ENCODE data around the gene FILIP1.
A peak's percentile ranks its signal among the peaks of the same experiment; 100 is the strongest.

The FILIP1 gene

GRCh38 chr6:75246386-75246785 is 247.2 kb downstream of the FILIP1 start:
- H3K4me1 ChIP-seq (ENCODE audit: insufficient read depth, insufficient read length), result no peaks in the 10 kb centered on the region
- no peak overlapping the region for H3K9ac ChIP-seq (ENCODE audit: insufficient read length, low read depth)
- no peaks in the 10 kb centered on the region for H3K27me3 ChIP-seq (ENCODE audit: insufficient read depth, insufficient read length)
- no peaks in the 10 kb centered on the region for H3K9me3 ChIP-seq (ENCODE audit: insufficient read depth, low read length)
- H3K4me3 ChIP-seq (ENCODE audit: insufficient read length, low read depth), result no peak overlapping the region
- TF ChIP-seq ZNF274 (IDR thresholded peaks at IDR 0.05; ENCODE audit: low read depth, low read length), result no peak
- TF ChIP-seq YY1 (IDR thresholded peaks at IDR 0.05; ENCODE audit: insufficient read depth, insufficient read length), result no peak
- TF ChIP-seq SUZ12 (IDR thresholded peaks at IDR 0.05; ENCODE audit: extremely low read depth, insufficient read depth, insufficient read length), result no peak
- no peak for DNase-seq (ENCODE audit: low read depth, low spot score)
- peaks cover 1% of the 10 kb centered on the region for H3K36me3 ChIP-seq (ENCODE audit: insufficient read depth, insufficient read length, low read length)

- Histone ChIP-seq H3K4me3 (ENCODE audit: insufficient read length, low read depth) (peak overlapping the region; percentile 69), H3K9me3 (ENCODE audit: insufficient read depth, low read length) (no peaks in the 10 kb centered on the region), H3K36me3 (ENCODE audit: insufficient read depth, insufficient read length, low read length) (peaks cover 23% of the 10 kb centered on the region), H3K9ac (ENCODE audit: insufficient read length, low read depth) (peak overlapping the region; percentile 87), H3K27me3 (ENCODE audit: insufficient read depth, insufficient read length) (no peaks in the 10 kb centered on the region), H3K4me1 (ENCODE audit: insufficient read depth, insufficient read length) (no peaks in the 10 kb centered on the region)
- TF ChIP-seq ZNF274 (IDR thresholded peaks at IDR 0.05; ENCODE audit: low read depth, low read length), result no peak
- TF ChIP-seq SUZ12 (IDR thresholded peaks at IDR 0.05; ENCODE audit: extremely low read depth, insufficient read depth, insufficient read length), result no peak
- no peak for TF ChIP-seq YY1 (IDR thresholded peaks at IDR 0.05; ENCODE audit: insufficient read depth, insufficient read length)
- DNase-seq (ENCODE audit: low read depth, low spot score), result no peak
Observed at GRCh38 chr6:75244063-75244584, 249.5 kb downstream of the FILIP1 start.

- Histone ChIP-seq H3K9me3 (ENCODE audit: insufficient read depth, low read length) (no peaks in the 10 kb centered on the region), H3K4me1 (ENCODE audit: insufficient read depth, insufficient read length) (no peaks in the 10 kb centered on the region), H3K27me3 (ENCODE audit: insufficient read depth, insufficient read length) (no peaks in the 10 kb centered on the region), H3K4me3 (ENCODE audit: insufficient read length, low read depth) (peak within 1 kb of the TSS; percentile 69), H3K36me3 (ENCODE audit: insufficient read depth, insufficient read length, low read length) (peaks cover 28% of the 10 kb centered on the region), H3K9ac (ENCODE audit: insufficient read length, low read depth) (peak within 1 kb of the TSS; percentile 87)
- DNase-seq (ENCODE audit: low read depth, low spot score), result peak; percentile 86
- TF ChIP-seq SUZ12 (IDR thresholded peaks at IDR 0.05; ENCODE audit: extremely low read depth, insufficient read depth, insufficient read length) (no peak), YY1 (IDR thresholded peaks at IDR 0.05; ENCODE audit: insufficient read depth, insufficient read length) (peak; percentile 60)
Observed at GRCh38 chr6:75243333-75244062, 250.1 kb downstream of the FILIP1 start, which contains the start of gene COX7A2. TSS of gene COX7A2 (minus strand) at chr6:75243801. CDS start at chr6:75243734, 67 bp downstream.
